NCI-H187 (cell line): ENCODE data around the gene NDUFAF2.
"Not testable (repeated sequence)": the region's sequence is repeated elsewhere in the genome, so short reads cannot be mapped to it uniquely, and the experiment has no call there.

Experiments used
- DNase-seq, 2 experiments: peaks; one replicate each; lab custom pipeline; 2025; lab: John Stamatoyannopoulos, UW

NDUFAF2 gene

DNA sequence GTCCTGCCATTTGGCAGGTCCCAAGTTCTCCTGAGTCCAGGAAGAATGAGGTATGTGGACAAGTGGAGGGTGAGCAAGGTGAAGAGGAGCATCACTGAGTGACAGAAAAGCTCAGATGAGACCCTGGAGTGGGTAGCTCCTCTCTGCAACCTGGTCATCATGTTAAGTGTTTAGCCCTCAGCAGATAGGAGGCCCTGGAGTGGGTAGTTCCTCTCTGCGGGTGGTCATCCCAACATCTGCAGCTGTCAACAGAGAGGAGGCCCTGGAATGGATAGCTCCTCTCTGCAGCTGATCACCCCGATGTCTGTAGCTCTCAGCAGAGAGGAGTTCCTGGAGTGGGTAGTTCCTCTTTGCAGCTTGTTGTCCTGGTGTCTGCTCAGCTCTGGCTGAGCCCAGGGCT is 48.4 kb downstream of the NDUFAF2 start:
- no peak for DNase-seq

DNA sequence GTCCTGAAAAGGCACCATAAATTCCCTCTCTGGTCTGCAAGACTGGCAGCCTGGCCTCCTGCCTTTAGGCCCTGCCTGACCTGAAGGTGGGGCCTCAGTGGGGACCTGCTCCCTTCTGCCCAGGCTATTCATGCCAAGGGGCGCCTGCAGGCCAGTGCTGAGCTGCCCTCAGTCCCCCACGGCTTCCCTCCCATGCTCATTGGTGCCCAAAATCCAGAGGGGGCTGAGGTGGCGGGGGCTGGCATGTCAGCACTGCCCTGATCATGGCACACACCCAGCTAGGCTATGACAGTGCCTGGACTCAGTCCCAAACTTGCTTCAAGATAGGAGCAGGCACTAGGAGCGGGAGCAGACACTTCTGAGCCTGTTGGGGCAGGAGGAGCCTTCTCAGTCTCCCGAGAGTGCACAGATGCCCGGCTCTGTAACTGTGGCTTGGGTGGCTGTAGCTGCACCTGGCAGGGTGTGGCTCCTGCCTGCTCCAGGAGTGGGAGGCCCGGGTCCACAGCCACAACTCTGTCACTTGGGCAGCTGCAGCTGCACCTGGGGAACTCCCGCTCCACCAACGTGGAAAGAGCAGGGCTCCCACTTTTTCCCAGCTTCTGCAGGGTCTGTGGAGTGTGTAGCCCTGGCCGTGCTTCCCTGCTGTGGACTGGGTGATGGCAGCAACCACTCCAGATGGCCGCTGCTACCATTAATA is 49.0 kb downstream of the NDUFAF2 start:
- DNase-seq: no peak

DNA sequence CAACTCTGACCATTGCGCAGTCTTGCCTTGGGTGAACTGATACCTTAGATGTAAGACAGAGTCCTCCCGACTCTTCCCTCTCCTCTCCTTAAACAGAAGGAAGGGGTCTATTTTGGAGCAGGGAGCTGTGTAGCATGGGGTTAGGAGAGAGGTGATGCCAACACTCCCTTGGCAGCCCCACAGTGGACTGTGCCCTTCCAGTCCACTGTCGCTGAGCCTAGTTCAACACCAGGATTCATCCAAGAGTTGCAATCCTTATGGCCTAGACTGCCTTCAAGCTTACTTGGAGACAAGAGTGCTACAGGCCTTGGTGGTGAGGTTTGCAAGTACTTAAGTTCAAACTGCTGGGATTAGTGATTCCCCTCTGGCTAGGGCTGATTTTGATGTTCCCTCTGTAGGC is 51.4 kb downstream of the NDUFAF2 start:
- no peak for DNase-seq

DNA sequence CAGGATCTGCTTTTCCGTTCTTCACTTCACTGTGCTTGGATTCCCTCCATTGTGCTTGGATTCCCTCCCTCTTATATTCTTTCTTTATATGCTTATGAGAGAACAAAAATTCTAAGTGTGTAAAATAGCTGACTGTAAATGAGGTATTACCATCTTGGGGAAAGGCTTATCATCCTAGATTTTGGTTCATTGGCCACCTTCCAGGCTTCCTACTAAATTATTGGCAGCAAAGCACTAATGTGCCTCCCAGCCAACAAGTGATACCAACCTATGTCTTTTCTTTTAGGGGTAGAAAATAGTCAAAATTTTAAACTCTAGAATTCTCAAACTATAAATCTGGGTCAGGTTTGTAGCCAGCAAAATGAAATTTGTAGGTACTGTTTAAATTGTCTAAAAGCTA is 52.7 kb downstream of the NDUFAF2 start:
- no peak for DNase-seq

DNA sequence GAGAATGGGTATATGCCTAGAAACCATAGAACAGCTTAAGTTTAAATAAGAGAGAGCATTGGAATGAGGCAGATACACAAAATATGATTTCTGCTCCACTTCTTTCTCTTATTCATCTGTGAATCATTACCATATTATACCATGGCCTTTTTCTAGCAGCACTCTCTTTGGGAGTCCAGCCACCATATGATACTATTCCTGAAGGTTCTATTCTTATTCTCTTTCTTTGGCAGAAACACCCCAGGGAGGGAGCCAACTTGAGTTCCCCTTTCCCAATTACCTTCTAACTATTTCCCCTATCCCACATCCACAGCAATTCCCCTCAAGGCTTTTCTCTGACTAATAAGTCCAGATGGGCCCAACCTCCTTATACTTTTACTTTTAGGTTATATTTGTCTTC is 55.9 kb downstream of the NDUFAF2 start:
- no peak for DNase-seq

DNA sequence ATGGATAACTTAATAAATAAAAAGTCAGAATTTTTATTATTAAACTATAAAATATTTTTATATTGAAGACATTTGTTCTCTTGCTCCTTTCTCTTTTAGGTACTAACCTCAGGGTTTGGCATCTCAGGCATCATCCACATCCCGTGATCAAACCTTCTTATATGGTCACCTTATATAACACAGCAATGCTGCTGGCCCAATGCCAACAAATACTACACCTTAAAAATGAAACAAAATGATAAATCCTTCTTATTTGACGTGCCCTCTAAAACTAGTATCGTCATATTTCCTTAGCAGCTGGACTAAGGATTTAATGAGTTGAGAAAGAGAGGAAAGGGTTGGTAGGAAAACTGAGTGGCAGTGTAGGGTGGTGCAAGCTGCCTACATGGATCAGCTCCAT is 56.6 kb downstream of the NDUFAF2 start:
- DNase-seq: no peak

DNA sequence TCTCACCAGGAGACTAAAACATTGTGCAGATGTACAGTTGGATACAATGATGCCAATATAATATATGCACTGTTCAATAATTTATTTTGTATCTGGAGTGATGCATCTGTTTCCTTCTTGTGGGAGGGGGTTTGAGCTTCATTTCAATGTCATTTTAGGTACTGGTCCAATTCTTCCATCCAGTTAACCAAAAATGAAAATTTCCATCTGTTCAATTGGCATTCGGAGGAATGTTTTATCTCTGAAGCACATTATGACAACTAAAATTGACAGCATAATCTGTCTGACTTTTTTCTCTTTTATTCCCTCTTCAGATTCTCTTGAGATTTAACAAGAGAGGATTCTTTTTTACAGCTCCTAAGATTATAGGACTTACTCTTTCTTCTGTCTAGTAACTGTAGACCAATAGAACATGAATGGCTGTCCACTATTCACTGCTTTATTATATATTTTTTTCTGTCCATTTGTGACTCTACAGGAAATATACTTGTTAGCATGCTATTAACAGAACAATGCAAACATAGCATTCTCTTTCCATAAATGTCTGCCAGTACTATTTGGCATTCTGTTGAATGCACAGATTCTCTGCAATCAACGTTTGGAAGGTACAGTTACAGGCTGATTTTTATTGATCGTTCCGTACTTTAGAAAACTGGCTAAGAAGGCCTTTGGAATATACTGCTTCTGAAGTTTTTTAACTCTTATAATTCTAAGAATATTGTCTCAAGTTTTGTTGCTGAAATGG is 57.8 kb downstream of the NDUFAF2 start:
- no peak for DNase-seq

DNA sequence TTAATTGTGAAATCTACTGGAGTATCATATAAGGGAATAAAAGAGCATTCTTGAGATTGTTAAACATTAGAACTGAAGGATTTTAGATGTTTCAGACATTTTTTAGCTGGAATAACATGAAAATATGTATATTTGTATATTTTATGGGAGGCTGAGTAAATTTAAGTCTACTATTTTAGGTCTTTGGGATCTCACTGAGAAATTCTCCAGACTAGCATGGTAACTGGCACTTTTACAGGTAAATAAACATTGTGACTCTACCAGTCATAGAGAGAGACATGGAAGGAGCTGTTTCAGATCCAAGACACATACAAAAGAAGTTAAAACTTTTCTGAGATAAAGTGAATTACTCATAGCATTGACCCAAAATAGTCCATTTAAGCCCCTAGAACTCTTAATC is 59.4 kb downstream of the NDUFAF2 start:
- no peak for DNase-seq

DNA sequence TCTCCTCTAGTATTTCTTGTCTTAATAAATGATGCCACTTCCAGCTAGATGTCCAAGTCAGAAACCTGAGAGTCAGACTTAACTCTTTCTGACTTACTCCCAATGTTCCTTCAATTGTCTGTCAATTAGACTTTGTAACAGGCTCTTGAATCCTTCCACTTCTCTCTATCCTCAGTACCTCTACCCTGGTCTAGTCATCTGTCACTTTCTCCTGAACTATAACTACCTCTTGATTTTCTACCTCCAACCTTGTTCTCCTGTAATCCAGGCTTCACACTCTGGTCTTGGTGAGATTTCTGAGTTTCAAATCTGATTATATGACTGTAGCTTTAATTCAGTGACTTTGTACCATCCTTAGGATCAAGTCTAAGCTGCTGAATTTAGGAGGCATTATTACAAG is 64.9 kb downstream of the NDUFAF2 start:
- DNase-seq: no peak

DNA sequence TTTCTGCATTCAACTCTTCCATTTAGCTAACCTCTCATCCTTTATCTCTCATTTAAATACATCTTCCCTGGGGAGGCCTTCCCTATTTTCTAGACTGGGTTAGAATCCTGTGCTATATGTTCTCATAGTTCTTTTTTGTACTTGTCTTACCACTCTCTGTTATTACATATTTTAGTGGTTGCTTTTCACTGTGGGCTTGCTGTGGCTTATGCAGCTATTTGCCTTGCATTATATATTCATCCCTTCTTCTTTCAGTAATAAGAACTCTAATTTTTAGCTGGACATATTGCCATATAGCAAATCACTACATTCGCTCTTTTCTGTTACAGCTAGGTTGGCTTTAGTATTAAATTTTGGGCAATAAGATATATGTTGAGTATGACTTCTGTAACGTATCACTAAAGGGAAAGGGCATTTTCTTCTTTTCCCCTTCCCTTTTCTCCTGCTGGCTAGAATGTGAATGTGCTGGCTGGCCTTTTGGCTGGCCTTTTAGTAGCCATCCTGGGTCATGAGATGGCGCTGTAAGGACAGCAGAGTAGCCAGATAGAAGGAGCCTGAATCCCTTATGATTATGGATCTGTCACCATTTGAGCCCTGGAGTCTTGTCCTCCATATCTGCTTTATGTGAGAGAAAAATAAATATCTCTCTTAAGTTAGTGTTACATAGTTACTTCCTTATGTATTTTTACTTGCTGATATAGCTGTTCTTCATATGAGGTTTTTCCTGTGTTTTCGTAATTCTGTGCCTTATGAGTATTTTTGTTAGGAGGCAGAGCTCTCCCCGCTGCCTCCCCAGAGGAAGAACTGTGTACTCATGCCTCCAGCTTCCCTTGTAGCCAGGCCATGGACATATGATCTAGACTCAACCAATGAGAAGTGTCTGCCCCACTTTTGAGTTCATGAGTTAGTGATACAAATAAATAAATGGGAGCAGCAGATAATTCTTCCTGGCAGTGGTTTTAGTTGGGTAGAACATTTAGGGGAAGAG is 65.8 kb downstream of the NDUFAF2 start:
- DNase-seq: no peak

DNA sequence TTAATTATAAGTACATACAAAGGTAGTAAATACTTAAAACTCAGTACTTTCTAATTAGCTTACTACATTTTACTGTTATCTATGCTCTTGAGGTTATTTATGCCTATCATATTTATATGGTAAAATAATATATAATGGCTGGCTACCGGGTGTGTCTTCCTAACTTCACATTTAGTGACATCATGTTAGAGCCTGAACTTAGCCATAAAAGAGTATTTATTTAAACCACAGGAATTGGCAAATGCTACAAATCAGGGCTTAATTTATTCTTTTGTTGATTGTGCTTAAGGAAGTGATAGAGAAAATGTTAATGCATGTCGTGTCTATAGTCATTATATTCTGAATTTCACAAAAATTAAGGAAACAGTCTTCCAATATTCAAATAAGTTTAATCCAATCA is 73.1 kb downstream of the NDUFAF2 start:
- no peak for DNase-seq

DNA sequence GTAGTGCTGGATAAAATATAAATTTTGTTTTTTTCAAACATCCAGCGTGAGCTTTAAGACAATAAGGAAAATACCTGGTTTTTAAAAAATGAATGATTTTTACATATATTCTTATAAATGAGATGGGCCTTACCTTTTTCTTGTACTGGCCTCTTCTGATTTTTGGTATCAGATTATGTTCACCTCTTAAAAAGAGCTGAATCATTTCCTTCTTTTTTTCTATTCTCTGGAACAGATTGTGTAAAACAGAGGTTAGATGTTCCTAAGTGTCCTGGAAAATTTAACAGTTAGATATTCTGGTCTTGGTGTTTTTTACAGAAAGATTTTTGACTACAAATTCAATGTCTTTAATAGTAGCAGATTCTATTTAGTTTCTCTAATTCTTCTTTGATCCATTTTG is 74.6 kb downstream of the NDUFAF2 start:
- no peak for DNase-seq

DNA sequence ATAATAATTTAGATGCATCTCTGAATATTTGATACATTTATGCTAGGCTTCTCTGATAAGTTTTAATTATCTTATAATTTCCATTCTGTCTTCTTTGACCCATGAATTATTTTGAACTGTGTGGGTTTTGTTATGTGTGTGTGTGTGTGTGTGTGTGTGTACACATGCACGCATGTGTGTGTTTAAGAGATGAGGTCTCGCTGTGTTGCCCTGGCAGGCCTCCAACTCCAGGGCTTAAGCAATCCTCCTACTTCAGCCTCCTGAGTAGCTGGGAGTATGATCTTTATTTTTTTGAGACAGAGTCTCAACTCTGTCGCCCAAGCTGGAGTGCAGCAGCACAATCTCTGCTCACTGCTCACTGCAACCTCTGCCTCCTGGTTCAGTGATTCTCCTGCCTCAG is 75.4 kb downstream of the NDUFAF2 start:
- no peak for DNase-seq

DNA sequence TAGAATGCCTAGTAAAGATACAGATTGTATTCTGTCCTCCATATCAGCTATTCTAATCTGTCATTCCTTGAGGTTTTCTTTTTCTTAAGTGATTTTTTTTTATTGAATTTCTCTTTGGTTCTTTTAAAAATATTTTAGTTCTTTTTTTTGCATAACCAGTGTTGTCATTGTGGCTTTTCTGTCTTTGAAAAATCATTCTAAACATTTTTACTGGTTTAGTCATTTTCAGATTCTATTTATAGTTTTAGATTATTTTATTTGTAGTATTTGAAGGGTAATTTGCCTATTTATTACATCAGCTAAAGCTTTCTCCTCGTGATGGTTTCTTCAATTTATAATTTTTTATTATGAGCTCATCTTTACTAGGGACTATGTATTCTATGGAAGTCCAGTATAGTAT is 78.1 kb downstream of the NDUFAF2 start:
- DNase-seq: no peak

DNA sequence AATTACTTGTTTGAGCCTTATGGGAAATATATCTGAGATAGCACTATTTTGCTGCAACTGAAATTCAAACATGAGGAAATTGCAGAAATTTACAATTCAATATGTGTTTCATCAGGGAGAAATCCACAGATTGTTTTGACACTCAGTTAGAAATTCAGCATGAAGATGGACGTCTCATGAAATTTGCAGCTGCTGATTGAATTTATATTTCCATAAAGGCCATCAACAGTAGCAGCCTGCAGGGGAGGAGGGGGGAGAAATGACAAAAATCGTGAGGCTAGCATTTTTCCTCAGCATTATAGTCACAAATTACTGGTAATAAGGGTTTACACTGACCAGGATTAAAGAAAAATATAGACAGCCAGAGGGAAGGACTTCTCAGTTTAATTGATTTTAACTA is 81.0 kb downstream of the NDUFAF2 start:
- DNase-seq: no peak

DNA sequence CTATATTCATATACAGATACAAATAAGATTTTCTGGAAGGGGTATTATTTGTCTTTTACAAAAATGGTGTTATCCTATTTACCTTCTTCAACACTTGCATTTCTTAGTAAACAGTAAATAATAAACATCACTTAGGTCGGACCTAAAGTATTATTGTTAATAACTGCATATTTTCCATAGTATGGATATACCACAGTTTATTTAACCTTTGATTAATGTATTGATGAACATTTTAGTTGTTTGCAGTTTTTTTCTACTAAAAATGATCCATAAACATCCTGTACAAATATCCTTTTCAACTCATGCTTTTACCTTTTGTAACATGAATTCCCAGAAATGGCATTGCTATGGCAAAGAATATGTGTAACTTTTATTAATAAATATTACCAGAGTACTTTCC is 83.4 kb downstream of the NDUFAF2 start:
- DNase-seq: no peak

DNA sequence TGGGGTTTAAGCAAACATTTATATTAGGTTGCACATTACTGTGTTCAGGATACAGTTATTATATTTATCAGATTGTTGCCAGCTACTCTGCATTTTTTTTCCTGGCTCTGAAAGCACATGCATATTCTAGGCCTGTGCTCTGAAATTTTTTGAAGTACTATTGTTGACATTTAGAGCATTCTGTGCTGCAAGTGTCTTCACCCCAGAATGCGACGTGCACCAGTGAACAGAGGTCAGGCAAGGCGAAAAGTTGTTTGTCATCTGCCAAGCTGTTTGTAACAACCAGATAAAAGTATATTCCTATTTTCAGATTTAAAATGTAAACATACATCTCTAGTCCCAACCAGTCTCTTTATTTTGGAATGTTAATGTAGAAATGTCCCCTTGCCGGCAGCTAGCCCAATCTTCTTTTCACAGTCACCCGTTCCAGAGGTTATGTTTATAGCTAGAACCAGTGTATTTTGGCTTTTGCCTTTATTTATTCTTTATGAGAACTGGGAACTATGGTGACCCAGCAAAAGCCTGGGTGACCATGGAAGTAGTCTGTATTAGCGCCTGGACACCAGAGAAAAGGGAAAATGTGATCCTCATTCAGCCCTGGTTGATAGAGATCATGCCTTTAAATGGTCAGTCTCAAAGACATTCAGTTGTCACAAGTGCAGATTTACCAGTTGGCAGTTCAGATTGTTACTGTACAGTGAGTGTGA is 84.6 kb downstream of the NDUFAF2 start:
- DNase-seq: no peak

DNA sequence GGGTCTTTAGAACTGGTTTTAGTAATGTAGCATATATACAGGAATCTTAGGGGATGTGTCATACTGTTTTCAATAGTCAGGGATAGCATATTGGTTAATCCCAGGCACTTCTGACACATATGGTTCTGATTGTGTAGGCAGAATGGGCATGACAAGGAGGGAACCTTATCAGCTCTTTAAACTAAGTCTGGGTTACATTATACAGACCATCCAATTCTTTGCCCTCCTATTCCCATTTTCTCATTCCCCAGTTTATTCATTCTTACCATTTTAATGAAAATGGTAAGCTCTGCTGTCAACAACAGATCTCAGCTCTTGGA is 85.1 kb downstream of the NDUFAF2 start:
- DNase-seq: no peak

DNA sequence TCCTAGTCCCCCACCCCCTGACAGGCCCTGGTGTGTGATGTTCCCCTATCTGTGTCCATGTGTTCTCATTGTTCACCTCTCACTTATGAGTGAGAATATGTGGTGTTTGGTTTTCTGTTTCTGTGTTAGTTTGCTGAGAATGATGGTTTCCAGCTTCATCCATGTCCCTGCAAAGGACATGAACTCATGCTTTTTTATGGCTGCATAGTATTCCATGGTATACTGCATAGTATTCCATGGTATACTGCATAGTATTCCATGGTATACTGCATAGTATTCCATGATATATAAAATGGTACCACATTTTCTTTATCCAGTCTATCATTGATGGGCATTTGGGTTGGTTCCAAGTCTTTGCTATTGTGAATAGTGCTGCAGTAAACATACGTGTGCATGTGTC is 86.3 kb downstream of the NDUFAF2 start:
- not testable (repeated sequence) for DNase-seq

DNA sequence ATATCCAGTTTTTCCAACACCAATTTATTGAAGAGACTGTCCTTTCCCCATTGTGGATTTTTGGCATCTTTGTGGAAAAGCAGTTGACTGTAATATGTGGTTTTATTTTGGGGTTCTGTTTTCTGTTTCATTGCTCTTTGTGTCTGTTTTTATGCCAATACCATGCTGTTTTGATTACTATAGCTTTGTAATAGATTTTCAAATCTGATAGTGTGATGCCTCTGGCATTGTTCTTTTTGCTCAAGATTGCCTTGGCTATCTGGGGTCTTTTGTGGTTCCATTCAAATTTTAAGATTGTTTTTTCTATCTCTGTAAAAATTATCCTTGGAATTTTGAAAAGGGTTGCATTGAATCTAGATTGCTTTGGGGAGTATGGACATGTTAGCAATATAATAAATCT is 99.5 kb downstream of the NDUFAF2 start:
- no peak for DNase-seq

DNA sequence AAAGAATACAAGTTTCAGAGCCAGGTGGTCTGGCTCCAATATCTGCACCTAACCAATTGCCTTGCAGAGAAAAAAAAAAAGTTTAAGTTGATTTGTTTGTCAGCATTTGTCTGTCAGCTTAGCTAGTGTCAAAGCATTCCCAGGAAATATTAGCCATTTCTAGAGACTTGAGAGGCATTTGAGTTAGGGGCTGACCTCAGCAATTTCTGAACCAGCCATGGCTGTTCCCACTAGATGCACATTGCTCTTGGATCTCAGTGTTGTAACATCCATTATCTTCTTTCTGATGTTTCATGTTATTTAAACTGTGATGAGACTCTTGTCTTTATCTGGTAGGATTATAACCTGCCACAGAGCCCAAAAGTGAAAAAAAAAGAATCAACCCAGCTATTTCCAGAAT is 102.3 kb downstream of the NDUFAF2 start:
- no peak for DNase-seq

DNA sequence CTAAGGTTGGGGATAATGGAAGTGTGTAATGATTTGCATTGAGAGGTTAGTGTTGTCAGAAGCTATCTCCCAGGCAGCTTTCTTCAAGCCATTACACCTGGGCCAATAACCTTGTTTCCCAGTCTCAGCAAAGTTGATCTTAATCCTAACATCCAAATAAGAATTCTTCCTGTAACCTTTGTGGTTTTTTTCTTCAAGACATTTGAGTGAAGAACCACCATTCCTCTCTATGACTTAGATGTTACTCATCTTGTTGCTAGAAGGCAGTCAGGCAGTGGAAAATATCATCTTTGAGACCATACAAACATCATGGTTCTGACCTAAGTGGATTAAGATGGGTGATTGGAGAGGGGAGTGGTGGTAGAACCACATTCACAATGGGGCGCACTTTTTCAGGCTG is 103.5 kb downstream of the NDUFAF2 start:
- DNase-seq: no peak
